C1 segment of cervical spinal cord (tissue), 14 donors: ENCODE measurements around the gene ASB2.

Experiments
- DNase-seq, 14 donors: peaks; one replicate each; lab custom pipeline; 2025; lab: John Stamatoyannopoulos, UW

Gene ASB2

DNA sequence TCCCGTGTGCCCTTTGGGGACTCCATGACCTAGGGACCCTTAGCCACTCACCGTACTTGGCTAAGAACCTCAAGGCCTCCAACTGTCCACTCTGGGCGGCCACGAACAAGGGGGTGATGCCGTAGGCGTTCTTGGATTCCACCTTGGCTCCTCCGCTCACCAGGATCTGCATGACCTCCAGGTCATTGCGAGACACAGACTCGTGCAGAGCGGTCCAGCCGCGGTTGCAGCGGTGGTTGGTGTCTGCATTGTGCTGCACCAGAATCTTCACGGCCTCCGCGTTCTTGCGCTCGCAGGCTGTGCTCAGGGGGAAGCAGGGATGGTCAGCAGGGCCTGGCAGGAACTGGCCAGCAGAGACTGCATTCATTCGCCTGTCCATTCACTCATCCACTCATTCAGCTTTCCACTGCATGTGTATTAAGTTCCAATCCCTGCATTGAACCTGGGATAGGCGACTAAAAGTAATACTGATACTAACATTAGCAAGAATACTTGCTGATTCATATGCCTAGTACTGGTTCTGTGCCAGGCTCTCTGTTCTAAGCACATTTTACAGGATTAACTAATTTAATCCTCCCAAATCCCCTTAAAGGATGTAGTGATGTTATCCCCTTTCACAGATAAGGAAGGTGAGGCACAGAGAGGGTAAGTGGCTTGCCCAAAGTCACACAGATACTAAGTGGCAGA is 25.3 kb downstream of the ASB2 start:
- DNase-seq, result no peak

GRCh38 chr14:93949511-93950075 is 26.8 kb downstream of the ASB2 start:
- no peak for DNase-seq

- DNase-seq, result no peak
Measured at GRCh38 chr14:93947282-93947681, 29.1 kb downstream of the ASB2 start.

GRCh38 chr14:93946541-93947090 is 29.8 kb downstream of the ASB2 start:
- no peak for DNase-seq

DNA sequence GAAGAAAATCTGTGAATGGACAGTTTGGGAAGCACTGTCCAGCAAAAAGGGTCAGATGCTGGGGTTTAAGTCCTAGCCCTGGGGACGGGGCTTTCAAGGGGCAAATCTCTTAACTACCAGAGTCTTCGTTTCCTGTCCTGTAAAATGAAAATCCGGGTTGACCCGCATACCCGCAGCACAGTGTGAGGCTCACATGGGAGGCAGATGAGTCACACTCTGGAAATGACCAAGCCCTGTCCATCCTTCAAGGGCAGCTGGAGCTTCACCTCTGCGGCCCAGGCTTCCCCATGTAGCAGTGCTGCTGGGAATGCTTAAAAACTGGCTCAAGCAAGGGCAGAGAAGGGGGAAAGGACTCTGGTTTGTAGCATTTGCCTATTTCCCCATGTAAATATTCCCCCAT is 30.3 kb downstream of the ASB2 start:
- no peak for DNase-seq

GRCh38 chr14:93945070-93945399 is 31.3 kb downstream of the ASB2 start:
- no peak for DNase-seq

DNA sequence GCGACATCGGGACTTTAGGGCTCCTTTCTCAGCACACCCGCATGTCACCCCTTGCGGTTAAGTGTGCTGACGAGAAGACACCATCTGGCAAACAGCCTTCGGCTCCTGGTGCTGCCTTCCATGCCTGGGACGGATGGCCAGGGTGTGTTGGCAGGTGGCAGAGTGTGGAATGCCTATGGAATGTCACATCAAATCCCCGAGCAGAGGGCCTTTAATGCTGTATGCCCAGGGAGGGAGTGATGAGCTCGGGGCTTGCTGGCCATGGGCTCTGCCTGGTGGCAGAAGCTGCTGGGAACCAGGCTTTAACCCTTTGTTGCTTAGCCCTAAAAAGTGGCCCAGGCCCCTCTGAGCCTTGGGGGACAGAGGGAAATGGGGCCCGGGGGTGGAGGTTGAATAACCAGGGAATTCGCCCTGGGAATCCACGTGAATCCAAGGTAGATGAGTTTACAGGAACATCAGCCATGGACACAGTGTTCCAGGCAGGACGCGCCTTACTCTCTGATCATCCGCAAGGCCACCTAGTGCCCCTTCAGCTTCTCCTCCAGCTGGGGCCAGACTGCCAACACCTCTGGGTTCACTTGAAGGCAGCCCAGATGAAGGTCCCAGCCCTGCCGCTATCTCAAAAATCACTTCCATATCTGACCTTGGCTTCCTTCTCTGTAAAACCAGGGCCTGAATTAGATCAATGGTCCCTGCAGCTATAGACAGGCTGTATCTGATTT is 31.9 kb downstream of the ASB2 start:
- no peak for DNase-seq

DNA sequence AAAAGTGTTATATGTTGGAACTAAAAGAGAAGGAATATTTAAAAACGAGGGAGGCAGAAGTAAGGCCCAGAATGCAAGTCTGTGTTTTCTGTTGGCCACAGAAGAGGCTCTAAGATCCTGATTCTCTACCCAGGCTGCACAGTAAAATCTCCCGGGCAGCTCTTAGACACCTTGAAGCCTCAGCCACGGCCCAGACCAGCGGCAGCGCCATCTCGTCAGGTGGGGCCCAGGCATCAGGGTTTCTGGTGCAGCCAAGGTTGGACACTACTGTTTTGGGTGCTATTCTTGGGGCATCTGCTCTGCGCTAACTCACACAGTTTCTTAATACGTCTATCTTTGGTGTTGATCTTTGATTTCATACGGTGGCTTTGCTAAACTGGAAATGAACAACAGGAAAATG is 32.4 kb downstream of the ASB2 start:
- no peak for DNase-seq

- DNase-seq, result no peak
Measured at GRCh38 chr14:93943052-93943451, 33.3 kb downstream of the ASB2 start.

GRCh38 chr14:93941293-93941910 is 35.0 kb downstream of the ASB2 start:
- DNase-seq, result no peak

- no peak for DNase-seq
Measured at GRCh38 chr14:93940437-93940836, 35.9 kb downstream of the ASB2 start.

DNA sequence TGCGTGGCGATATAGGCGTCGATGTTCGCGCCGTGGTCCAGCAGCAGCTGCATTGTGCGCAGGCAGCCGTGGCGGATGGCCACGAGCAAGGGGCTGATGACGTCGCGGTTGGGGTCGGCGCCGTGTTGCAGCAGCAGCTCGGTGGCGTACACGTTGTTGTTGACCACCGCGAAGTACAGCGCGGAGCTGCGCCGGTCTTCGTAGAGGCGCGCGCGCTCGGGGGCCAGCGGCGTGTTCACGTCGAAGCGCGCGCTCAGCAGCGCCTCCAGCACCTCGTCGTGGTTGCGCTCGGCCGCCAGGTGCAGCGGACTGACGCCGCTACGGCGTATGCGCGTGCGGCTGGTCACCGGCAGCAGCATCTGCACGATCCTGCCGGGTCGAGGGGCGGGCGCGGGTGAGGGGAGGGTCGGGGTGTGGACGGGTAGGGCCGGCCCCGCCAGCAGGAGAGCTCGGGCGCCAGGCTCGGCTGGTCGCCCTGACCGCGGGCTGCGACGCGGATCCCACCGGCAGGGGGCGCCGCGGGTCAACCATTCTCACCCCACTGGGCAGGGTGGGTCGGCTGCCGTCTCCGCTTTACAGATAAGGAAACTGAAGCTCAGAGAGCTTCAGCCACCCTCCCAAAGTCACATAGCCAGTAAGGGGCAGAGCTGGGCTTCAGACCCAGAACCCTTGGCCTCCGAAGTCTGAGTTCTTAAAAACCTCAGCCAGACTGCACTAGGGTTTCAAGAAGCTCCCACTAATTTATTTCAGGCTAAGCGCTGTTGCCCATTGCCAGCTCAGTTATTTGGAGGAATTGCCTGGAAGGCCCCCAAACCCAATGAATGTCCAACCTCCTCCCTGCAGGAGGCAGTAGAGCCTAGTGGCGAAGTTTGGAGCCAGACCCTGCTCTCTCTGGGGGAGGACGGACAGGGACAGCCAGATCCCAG is 36.8 kb downstream of the ASB2 start:
- peak; percentile 8 to 83 (median 60) for DNase-seq

GRCh38 chr14:93938751-93939303 is 37.5 kb downstream of the ASB2 start:
- no peak for DNase-seq

DNA sequence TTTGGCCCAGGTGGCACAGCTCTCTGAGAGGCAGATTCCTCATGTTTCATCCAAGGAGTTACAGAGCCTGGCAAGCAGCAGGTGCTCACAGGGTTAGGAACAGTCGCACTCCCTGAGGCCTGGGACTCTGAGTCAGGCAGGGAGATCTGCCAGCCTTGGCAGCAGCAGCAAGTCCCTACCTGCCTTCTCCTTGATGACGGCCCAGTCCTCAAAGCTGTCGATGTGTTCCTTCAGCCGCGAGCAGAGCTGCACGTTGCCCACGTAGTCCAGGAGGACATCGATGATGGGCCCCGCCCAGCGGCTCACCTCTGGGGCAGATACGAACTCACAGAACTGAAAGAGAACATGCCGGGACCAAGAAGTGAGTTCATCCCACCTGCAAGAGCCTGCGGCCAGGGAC is 38.9 kb downstream of the ASB2 start:
- peak in 1 of 14 donors; percentile 48 for DNase-seq

DNA sequence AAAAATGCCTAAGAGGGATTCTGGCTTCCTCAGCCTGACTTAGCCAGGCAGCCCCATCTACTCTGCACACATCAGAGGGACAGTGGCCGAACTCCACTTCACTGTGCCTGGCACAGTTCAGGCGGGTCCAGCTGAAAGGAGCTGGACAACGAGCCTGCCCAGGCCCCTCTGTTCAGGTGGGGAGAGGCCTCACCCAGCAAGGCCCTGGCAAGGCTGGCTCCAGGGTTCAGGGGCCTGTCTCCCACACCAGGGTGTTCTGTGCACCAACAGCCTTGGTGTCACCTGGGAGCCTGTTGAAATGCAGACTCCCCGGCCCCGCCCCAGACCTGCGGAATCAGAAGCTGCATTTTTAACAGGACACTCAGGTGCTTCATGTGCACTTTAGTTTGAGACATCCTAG is 39.4 kb downstream of the ASB2 start:
- DNase-seq, result no peak

DNA sequence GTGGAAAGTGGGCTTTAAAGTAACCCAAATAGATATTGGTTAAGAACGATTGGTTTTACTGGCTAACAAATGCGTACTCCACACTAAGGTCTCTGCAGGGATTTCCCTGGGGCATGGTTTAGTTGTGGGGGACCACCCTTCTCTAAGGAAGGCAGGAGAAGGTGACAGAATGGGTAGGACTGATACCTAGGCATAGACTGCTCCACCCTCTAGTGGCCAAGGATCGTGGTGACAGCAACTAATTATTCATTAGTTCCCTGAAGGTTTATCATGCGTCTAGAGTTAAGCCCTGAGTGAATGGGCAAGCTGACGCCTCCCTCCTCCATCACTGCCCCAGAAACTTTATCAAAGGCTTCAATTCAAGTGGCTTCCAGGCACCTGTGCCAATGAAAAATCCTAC is 40.1 kb downstream of the ASB2 start:
- peak in 1 of 14 donors; percentile 17 for DNase-seq

GRCh38 chr14:93935213-93935612 is 41.2 kb downstream of the ASB2 start:
- DNase-seq, result no peak

GRCh38 chr14:93932642-93933041 is 43.7 kb downstream of the ASB2 start:
- DNase-seq, result no peak

GRCh38 chr14:93930989-93931307 is 45.4 kb downstream of the ASB2 start:
- DNase-seq, result no peak

DNA sequence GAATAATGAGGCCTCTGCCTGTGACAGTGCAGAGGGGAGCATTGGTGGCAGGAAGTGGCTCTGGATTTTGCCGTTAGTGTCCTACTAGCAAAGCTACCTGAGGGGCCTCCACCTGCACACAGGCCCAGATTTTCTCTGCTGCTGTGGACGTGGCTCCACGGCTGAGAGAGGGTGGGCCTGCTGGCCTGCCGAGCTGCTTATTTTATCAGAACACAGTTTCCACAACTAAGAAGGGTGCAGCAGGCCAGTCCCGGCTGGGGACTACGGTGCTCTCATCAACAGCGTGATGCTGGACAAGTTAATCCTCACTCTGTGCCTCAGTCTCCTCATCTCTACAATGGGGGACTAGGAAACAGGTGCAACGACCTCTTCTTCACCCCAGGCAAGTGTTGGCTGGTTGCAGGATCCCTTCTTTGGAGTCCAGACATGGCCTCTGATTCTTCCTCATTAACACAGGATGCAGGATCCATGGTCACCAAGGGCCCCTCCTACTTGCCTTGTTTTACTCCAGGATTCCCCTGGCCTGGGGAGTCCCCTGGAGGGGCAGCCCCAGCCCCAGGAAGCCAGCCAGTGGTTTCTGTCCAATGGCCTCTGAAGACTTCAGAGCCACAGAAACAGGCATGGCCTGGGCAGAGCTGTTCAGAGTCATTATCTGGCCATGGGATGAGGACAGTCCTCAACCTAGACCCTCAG is 45.9 kb downstream of the ASB2 start:
- DNase-seq, result no peak

DNA sequence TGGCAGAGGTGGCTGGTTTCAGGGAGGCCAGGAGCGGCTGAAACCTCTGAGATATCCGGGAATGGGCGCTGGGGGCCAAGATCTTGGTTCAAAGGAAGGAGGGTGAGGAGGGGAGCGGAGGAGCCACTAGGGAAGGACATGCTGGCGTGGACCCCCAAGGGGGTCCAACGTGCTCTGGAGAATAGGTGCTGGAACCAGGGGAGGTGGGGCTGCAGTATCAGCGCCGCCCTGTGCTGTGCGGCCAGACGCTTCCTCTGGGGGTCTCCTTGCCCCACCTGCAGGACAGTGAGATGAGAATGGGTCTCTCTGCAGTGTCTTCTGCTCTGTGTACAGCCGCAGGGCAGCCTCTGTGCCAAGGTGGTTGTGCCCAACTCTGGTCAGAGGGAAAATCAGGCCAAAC is 46.7 kb downstream of the ASB2 start:
- no peak for DNase-seq
